HEK293 (cell line): ENCODE data around the gene TNFRSF13B.
A peak's percentile ranks its signal among the peaks of the same experiment; 100 is the strongest.
"Not testable (repeated sequence)": the region's sequence is repeated elsewhere in the genome, so short reads cannot be mapped to it uniquely, and the experiment has no call there.

Source experiments
- CTCF ChIA-PET: fragments of 350-600 bp; formaldehyde crosslinking; extraction: SDS; loops from one replicate; lab custom pipeline; 2021; ENCODE audit warnings: antibody characterized with exemption; lab: Yijun Ruan, JAX
- POLR2A ChIA-PET: fragments of 300-600 bp; formaldehyde crosslinking; extraction: SDS; loops from one replicate; lab custom pipeline; 2020; ENCODE audit warnings: antibody characterized with exemption, inconsistent platforms; lab: Yijun Ruan, JAX
- H3K27ac ChIP-seq: fragments of 200-500 bp; sonication (Bioruptor generic); 2 replicates; pipeline ENCODE4 v1.5.1; 2014; ENCODE audit warnings: low read depth, low read length, control low read depth, inconsistent platforms; ENCODE audit errors: extremely low read depth
- H3K36me3 ChIP-seq, 2 experiments: fragments of 200-500 bp in 1 of 2; sonication (Bioruptor generic) in 1 of 2; 1 replicate in 1 of 2; 2 replicates in 1 of 2; pipeline ENCODE4 v1.5.1; 2014 to 2017; ENCODE audit warnings: inconsistent platforms in 2 of 2, low read length in 2 of 2; ENCODE audit not compliant: control insufficient read depth in 2 of 2, insufficient read depth in 1 of 2
- H3K4me1 ChIP-seq: fragments of 200-500 bp; sonication (Bioruptor generic); 2 replicates; pipeline ENCODE4 v1.5.1; 2014; ENCODE audit warnings: mild to moderate bottlenecking, low read length, inconsistent platforms; ENCODE audit not compliant: control insufficient read depth, insufficient read depth
- H3K4me3 ChIP-seq: 2 replicates; pipeline ENCODE4 v1.5.1; 2011; ENCODE audit warnings: low read depth, mild to moderate bottlenecking, control low read depth, low read length, moderate library complexity
- H3K9me3 ChIP-seq: fragments of 200-500 bp; sonication (Bioruptor generic); 2 replicates; pipeline ENCODE4 v1.5.1; 2014; ENCODE audit warnings: low read depth, low read length, inconsistent platforms; ENCODE audit not compliant: control insufficient read depth, insufficient read depth
- HOXA7 ChIP-seq: sonication (generic); formaldehyde crosslinking; IDR thresholded peaks from 2 replicates; pipeline ENCODE4 v1.8.1; 2022; ENCODE audit warnings: missing genetic modification reagents, borderline replicate concordance
- PRDM1 ChIP-seq: fragments of 450-650 bp; formaldehyde crosslinking; IDR thresholded peaks from 2 replicates; pipeline ENCODE4; 2016; ENCODE audit warnings: missing biosample characterization, missing genetic modification characterization
- ZNF121 ChIP-seq: fragments of 450-650 bp; formaldehyde crosslinking; IDR thresholded peaks from 2 replicates; pipeline ENCODE4 v1.5.1; 2016; ENCODE audit warnings: missing biosample characterization, missing genetic modification characterization
- ZNF146 ChIP-seq: fragments of 450-650 bp; formaldehyde crosslinking; IDR thresholded peaks from 2 replicates; pipeline ENCODE4 v1.5.1; 2016; ENCODE audit warnings: missing biosample characterization, missing genetic modification characterization
- ZNF18 ChIP-seq: fragments of 450-650 bp; formaldehyde crosslinking; IDR thresholded peaks from 2 replicates; pipeline ENCODE4 v1.5.1; 2016; ENCODE audit warnings: missing biosample characterization, missing genetic modification characterization
- ZNF473 ChIP-seq: fragments of 450-650 bp; formaldehyde crosslinking; IDR thresholded peaks from 2 replicates; pipeline ENCODE4 v1.5.1; 2017; ENCODE audit warnings: missing biosample characterization, missing genetic modification characterization
- ZNF530 ChIP-seq: fragments of 450-650 bp; formaldehyde crosslinking; IDR thresholded peaks from 2 replicates; pipeline ENCODE4 v1.5.1; 2016; ENCODE audit warnings: low read depth, missing biosample characterization, missing genetic modification characterization
- ZNF701 ChIP-seq: fragments of 450-650 bp; formaldehyde crosslinking; IDR thresholded peaks from 2 replicates; pipeline ENCODE4 v1.5.1; 2016; ENCODE audit warnings: missing biosample characterization, missing genetic modification characterization
- ZNF704 ChIP-seq: fragments of 450-650 bp; formaldehyde crosslinking; IDR thresholded peaks from 2 replicates; pipeline ENCODE4 v1.5.1; 2016; ENCODE audit warnings: missing biosample characterization, missing genetic modification characterization
- ZNF76 ChIP-seq: fragments of 450-650 bp; formaldehyde crosslinking; IDR thresholded peaks from 2 replicates; pipeline ENCODE4; 2016; ENCODE audit warnings: low read depth, missing biosample characterization, missing genetic modification characterization, borderline replicate concordance
- ZNF776 ChIP-seq: fragments of 450-650 bp; formaldehyde crosslinking; IDR thresholded peaks from 2 replicates; pipeline ENCODE4 v1.5.0; 2017; ENCODE audit warnings: missing biosample characterization, missing genetic modification characterization, borderline replicate concordance
- ZSCAN16 ChIP-seq: fragments of 450-650 bp; formaldehyde crosslinking; IDR thresholded peaks from 2 replicates; pipeline ENCODE4 v1.5.1; 2016; ENCODE audit warnings: missing biosample characterization, missing genetic modification characterization
- ZSCAN18 ChIP-seq: fragments of 450-650 bp; formaldehyde crosslinking; IDR thresholded peaks from 2 replicates; pipeline ENCODE4 v1.5.1; 2016; ENCODE audit warnings: missing biosample characterization, missing genetic modification characterization
- TF ChIP-seq, protein P1 (sequence below): fragments of 450-650 bp; formaldehyde crosslinking; IDR thresholded peaks from 2 replicates; pipeline ENCODE4 v1.5.1; 2016; ENCODE audit warnings: missing biosample characterization, missing genetic modification characterization, borderline replicate concordance
- TF ChIP-seq, protein P2 (sequence below): fragments of 450-650 bp; formaldehyde crosslinking; conservative IDR thresholded peaks from 2 replicates; pipeline ENCODE4 v1.5.1; 2016; ENCODE audit warnings: low read depth, missing biosample characterization, missing genetic modification characterization
- TF ChIP-seq, protein P3 (sequence below): fragments of 450-650 bp; formaldehyde crosslinking; IDR thresholded peaks from 2 replicates; pipeline ENCODE4 v1.5.1; 2017; ENCODE audit warnings: missing biosample characterization, missing genetic modification characterization
- TF ChIP-seq, protein P4 (sequence below): fragments of 450-650 bp; formaldehyde crosslinking; IDR thresholded peaks from 2 replicates; pipeline ENCODE4 v1.5.1; 2016; ENCODE audit warnings: missing biosample characterization, missing genetic modification characterization

Gene TNFRSF13B

GRCh38 chr17:16903070-16903469 is 68.8 kb downstream of the TNFRSF13B start:
- H3K4me3 ChIP-seq, H3K36me3 ChIP-seq, H3K4me1 ChIP-seq: not testable (repeated sequence)
- peak; percentile 92 for TF ChIP-seq ZNF146
- TF ChIP-seq, all 188 proteins: peak for 1; not testable (repeated sequence) for 187
- H3K9me3 ChIP-seq, H3K27ac ChIP-seq, CTCF ChIA-PET, POLR2A ChIA-PET: not testable (repeated sequence)

GRCh38 chr17:16900288-16900882 is 71.5 kb downstream of the TNFRSF13B start:
- ChIA-PET POLR2A (no interaction called here), CTCF (no interaction called here)
- Histone ChIP-seq H3K4me3 (no peak overlapping the region), H3K36me3 (no peaks in the 10 kb centered on the region), H3K27ac (no peak overlapping the region), H3K9me3 (no peaks in the 10 kb centered on the region), H3K4me1 (no peaks in the 10 kb centered on the region)
- TF ChIP-seq ZNF473, result no peak
- no peak for TF ChIP-seq ZNF701
- TF ChIP-seq ZNF121 (tag by site-specific recombination), result no peak
- TF ChIP-seq, protein P1, sequence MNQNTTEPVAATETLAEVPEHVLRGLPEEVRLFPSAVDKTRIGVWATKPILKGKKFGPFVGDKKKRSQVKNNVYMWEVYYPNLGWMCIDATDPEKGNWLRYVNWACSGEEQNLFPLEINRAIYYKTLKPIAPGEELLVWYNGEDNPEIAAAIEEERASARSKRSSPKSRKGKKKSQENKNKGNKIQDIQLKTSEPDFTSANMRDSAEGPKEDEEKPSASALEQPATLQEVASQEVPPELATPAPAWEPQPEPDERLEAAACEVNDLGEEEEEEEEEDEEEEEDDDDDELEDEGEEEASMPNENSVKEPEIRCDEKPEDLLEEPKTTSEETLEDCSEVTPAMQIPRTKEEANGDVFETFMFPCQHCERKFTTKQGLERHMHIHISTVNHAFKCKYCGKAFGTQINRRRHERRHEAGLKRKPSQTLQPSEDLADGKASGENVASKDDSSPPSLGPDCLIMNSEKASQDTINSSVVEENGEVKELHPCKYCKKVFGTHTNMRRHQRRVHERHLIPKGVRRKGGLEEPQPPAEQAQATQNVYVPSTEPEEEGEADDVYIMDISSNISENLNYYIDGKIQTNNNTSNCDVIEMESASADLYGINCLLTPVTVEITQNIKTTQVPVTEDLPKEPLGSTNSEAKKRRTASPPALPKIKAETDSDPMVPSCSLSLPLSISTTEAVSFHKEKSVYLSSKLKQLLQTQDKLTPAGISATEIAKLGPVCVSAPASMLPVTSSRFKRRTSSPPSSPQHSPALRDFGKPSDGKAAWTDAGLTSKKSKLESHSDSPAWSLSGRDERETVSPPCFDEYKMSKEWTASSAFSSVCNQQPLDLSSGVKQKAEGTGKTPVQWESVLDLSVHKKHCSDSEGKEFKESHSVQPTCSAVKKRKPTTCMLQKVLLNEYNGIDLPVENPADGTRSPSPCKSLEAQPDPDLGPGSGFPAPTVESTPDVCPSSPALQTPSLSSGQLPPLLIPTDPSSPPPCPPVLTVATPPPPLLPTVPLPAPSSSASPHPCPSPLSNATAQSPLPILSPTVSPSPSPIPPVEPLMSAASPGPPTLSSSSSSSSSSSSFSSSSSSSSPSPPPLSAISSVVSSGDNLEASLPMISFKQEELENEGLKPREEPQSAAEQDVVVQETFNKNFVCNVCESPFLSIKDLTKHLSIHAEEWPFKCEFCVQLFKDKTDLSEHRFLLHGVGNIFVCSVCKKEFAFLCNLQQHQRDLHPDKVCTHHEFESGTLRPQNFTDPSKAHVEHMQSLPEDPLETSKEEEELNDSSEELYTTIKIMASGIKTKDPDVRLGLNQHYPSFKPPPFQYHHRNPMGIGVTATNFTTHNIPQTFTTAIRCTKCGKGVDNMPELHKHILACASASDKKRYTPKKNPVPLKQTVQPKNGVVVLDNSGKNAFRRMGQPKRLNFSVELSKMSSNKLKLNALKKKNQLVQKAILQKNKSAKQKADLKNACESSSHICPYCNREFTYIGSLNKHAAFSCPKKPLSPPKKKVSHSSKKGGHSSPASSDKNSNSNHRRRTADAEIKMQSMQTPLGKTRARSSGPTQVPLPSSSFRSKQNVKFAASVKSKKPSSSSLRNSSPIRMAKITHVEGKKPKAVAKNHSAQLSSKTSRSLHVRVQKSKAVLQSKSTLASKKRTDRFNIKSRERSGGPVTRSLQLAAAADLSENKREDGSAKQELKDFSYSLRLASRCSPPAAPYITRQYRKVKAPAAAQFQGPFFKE (tag by site-specific recombination), result no peak
- TF ChIP-seq ZSCAN16 (tag by site-specific recombination), result no peak
- no peak for TF ChIP-seq ZNF76 (tag by site-specific recombination)
- TF ChIP-seq, protein P2, sequence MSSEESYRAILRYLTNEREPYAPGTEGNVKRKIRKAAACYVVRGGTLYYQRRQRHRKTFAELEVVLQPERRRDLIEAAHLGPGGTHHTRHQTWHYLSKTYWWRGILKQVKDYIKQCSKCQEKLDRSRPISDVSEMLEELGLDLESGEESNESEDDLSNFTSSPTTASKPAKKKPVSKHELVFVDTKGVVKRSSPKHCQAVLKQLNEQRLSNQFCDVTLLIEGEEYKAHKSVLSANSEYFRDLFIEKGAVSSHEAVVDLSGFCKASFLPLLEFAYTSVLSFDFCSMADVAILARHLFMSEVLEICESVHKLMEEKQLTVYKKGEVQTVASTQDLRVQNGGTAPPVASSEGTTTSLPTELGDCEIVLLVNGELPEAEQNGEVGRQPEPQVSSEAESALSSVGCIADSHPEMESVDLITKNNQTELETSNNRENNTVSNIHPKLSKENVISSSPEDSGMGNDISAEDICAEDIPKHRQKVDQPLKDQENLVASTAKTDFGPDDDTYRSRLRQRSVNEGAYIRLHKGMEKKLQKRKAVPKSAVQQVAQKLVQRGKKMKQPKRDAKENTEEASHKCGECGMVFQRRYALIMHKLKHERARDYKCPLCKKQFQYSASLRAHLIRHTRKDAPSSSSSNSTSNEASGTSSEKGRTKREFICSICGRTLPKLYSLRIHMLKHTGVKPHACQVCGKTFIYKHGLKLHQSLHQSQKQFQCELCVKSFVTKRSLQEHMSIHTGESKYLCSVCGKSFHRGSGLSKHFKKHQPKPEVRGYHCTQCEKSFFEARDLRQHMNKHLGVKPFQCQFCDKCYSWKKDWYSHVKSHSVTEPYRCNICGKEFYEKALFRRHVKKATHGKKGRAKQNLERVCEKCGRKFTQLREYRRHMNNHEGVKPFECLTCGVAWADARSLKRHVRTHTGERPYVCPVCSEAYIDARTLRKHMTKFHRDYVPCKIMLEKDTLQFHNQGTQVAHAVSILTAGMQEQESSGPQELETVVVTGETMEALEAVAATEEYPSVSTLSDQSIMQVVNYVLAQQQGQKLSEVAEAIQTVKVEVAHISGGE (tag by site-specific recombination), result no peak
- no peak for TF ChIP-seq HOXA7 (CRISPR knock-in tag)
- no peak for TF ChIP-seq PRDM1
- TF ChIP-seq ZSCAN18, result no peak
- TF ChIP-seq ZNF776 (tag by site-specific recombination), result no peak
- TF ChIP-seq, protein P3, sequence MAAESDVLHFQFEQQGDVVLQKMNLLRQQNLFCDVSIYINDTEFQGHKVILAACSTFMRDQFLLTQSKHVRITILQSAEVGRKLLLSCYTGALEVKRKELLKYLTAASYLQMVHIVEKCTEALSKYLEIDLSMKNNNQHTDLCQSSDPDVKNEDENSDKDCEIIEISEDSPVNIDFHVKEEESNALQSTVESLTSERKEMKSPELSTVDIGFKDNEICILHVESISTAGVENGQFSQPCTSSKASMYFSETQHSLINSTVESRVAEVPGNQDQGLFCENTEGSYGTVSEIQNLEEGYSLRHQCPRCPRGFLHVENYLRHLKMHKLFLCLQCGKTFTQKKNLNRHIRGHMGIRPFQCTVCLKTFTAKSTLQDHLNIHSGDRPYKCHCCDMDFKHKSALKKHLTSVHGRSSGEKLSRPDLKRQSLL (tag by site-specific recombination), result no peak
- TF ChIP-seq ZNF530 (tag by site-specific recombination), result no peak
- TF ChIP-seq ZNF18, result no peak
- TF ChIP-seq, protein P4, sequence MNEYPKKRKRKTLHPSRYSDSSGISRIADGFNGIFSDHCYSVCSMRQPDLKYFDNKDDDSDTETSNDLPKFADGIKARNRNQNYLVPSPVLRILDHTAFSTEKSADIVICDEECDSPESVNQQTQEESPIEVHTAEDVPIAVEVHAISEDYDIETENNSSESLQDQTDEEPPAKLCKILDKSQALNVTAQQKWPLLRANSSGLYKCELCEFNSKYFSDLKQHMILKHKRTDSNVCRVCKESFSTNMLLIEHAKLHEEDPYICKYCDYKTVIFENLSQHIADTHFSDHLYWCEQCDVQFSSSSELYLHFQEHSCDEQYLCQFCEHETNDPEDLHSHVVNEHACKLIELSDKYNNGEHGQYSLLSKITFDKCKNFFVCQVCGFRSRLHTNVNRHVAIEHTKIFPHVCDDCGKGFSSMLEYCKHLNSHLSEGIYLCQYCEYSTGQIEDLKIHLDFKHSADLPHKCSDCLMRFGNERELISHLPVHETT (tag by site-specific recombination), result no peak
- no peak for TF ChIP-seq ZNF704 (tag by site-specific recombination)
